Esophagus muscularis mucosa (tissue), 4 donors: ENCODE results near the gene PGLYRP3.

Experiments used
- CTCF ChIP-seq, 3 experiments: fragments of 200-600 bp in 2 of 3; fragments of 450-650 bp in 1 of 3; sonication (generic) in 2 of 3; IDR thresholded peaks; one replicate each; pipeline ENCODE4 v1.5.1; 2017 to 2019; ENCODE audit warnings: antibody characterized with exemption in 3 of 3, mild to moderate bottlenecking in 2 of 3, moderate library complexity in 1 of 3
- EP300 ChIP-seq: sonication (generic); formaldehyde crosslinking; IDR thresholded peaks from one replicate; pipeline ENCODE4 v1.6.1; 2017; ENCODE audit warnings: antibody characterized with exemption
- POLR2A ChIP-seq: fragments of 450-650 bp; IDR thresholded peaks from one replicate; pipeline ENCODE4 v1.6.1; 2017; ENCODE audit warnings: antibody characterized with exemption, moderate library complexity, mild to moderate bottlenecking, low read depth
- POLR2AphosphoS5 ChIP-seq, 2 donors: sonication (generic); formaldehyde crosslinking; IDR thresholded peaks; one replicate each; pipeline ENCODE4 v1.6.1; 2017; ENCODE audit warnings: antibody characterized with exemption in 2 of 2

GRCh38 chr1:153251562-153251961 is 61.2 kb downstream of the PGLYRP3 start:
- TF ChIP-seq POLR2AphosphoS5 (IDR thresholded peaks at IDR 0.05) (no peak), CTCF (IDR thresholded peaks at IDR 0.05) (no peak), POLR2A (no peak), EP300 (no peak)
